ENCODE data around the gene MYO6.

DNA sequence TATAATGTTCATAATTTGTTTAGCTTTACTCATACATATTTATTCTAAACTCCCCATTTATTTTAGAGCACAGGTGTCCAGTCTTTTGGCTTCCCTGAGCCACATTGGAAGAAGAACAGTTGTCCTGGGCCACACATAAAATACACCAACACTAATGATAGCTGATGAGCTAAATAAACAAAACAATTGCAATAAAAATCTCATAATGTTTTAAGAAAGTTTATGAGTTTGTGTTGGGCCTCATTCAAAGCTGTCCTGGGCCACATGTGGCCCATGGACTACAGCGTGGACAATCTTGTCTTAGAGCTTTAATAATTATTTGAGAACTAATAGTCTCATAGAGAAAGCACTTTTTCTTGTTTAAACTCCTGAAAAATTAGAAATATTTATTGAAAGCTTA lies 131.3 kb downstream of the MYO6 start:
- no peak for TF ChIP-seq EP300 (IDR thresholded peaks at IDR 0.05; ENCODE audit: borderline replicate concordance)
- TF ChIP-seq, protein P1, sequence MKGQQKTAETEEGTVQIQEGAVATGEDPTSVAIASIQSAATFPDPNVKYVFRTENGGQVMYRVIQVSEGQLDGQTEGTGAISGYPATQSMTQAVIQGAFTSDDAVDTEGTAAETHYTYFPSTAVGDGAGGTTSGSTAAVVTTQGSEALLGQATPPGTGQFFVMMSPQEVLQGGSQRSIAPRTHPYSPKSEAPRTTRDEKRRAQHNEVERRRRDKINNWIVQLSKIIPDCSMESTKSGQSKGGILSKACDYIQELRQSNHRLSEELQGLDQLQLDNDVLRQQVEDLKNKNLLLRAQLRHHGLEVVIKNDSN (IDR thresholded peaks at IDR 0.05), result no peak
- no peak for TF ChIP-seq TAF1 (IDR thresholded peaks at IDR 0.05; ENCODE audit: low read depth)
- no peak for TF ChIP-seq YY1 (IDR thresholded peaks at IDR 0.05; ENCODE audit: low read depth)
- TF ChIP-seq, protein P2, sequence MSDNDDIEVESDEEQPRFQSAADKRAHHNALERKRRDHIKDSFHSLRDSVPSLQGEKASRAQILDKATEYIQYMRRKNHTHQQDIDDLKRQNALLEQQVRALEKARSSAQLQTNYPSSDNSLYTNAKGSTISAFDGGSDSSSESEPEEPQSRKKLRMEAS (IDR thresholded peaks at IDR 0.05), result no peak
- no peak for TF ChIP-seq NFIC (IDR thresholded peaks at IDR 0.05)
- no peak for TF ChIP-seq RAD21 (IDR thresholded peaks at IDR 0.05; ENCODE audit: low read depth)

Data from Ishikawa (cell line).